ENCODE data around the gene FIGNL2. TPM values are rescaled to one million over a fixed set of nuclear protein-coding genes. Genes with fewer than 3 reads are reported as not detected.

The FIGNL2 gene
- total and polyA plus RNA-seq, 9 of the 15 experiments (the other 6 are each of a cell fraction or from before 2014, with no cell fraction given), result 0.01 TPM; not detected in 8

DNA sequence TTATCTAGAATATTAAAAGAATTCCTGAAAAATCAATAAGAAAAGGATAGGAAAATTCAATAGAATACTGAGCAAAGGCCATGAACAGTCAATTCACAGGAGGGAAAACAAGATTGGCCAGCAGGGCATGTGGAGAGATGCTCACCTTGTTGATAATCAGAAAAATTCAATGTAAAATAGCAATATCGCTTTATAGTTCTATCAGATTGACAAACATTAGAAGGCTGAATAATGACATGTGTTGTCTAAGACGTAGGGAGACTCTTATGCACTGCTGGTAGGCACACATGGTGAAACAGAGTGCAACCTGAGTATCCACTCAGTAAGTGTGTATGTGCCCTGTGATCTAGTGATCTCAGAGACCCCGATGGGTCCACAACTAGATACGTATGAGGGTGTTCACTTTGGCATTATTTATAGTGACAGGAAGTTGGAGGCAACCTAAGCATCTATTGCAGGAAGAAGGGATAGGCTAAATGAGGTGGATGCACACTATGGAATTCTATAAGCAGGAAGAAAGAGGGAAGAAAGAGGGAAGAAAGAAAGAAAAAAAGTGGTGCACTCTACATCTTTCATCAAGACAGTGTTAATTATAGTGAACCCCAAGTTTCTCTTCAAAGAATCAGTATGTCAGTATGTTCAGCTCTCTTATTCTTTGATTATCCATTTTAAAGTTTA lies 35.6 kb upstream of the FIGNL2 start (continued):
- peak; percentile 72 for TF ChIP-seq PTRF (tag; IDR thresholded peaks at IDR 0.05)
- TF ChIP-seq CHD2 (IDR thresholded peaks at IDR 0.05; ENCODE audit: low read depth, low read length), result no peak
- TF ChIP-seq TARDBP (IDR thresholded peaks at IDR 0.05), result no peak
- TF ChIP-seq, protein P1, sequence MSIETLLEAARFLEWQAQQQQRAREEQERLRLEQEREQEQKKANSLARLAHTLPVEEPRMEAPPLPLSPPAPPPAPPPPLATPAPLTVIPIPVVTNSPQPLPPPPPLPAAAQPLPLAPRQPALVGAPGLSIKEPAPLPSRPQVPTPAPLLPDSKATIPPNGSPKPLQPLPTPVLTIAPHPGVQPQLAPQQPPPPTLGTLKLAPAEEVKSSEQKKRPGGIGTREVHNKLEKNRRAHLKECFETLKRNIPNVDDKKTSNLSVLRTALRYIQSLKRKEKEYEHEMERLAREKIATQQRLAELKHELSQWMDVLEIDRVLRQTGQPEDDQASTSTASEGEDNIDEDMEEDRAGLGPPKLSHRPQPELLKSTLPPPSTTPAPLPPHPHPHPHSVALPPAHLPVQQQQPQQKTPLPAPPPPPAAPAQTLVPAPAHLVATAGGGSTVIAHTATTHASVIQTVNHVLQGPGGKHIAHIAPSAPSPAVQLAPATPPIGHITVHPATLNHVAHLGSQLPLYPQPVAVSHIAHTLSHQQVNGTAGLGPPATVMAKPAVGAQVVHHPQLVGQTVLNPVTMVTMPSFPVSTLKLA (conservative IDR thresholded peaks at IDR 0.05), result peak in 1 of 2 experiments; percentile 16; a peak in 1 of 4 replicates
- 0 out of 2 replicates have a peak, but pooled peaks have one; percentile 21 for TF ChIP-seq SMARCA5 (IDR thresholded peaks at IDR 0.05)
- TF ChIP-seq RBBP5 (IDR thresholded peaks at IDR 0.05; ENCODE audit: borderline replicate concordance, insufficient read depth, low read length, poor library complexity, severe bottlenecking), result peak; percentile 35
- TF ChIP-seq CBX3 (IDR thresholded peaks at IDR 0.05; ENCODE audit: borderline replicate concordance in 1 of 2, low read length in 2 of 2), result no peak
- TF ChIP-seq SETDB1 (IDR thresholded peaks at IDR 0.05; ENCODE audit: low read length), result no peak
- no peak for TF ChIP-seq ESRRB (CRISPR knock-in tag; IDR thresholded peaks at IDR 0.05; ENCODE audit: borderline replicate concordance)
- TF ChIP-seq SMAD3 (CRISPR knock-in tag; conservative IDR thresholded peaks at IDR 0.05), result 0 out of 2 replicates have a peak, but pooled peaks have one; percentile 11

All from K562 (cell line).